HG03159 (cell line): Measurements from ENCODE around the gene TSGA10.
"Not testable (repeated sequence)": the region's sequence is repeated elsewhere in the genome, so short reads cannot be mapped to it uniquely, and the experiment has no call there.

Experiments
- ATAC-seq: cut with Tn5 transposase; IDR thresholded peaks from one replicate; pipeline ENCODE4 v1.9.1; 2021; ENCODE audit warnings: mild to moderate bottlenecking, moderate library complexity; ENCODE audit not compliant: unreplicated experiment

TSGA10 gene

GRCh38 chr2:99156891-99157290 is 2.1 kb upstream of the TSGA10 start:
- no peak for ATAC-seq

- ATAC-seq: no peak
Measured at GRCh38 chr2:99153921-99154604, 679 bp downstream of the TSGA10 start.

- ATAC-seq: no peak
Measured at GRCh38 chr2:99152199-99152895, 2.4 kb downstream of the TSGA10 start.

GRCh38 chr2:99150706-99151105 is 4.0 kb downstream of the TSGA10 start:
- no peak for ATAC-seq

GRCh38 chr2:99141110-99142108 is 13.3 kb downstream of the TSGA10 start, which contains the start of gene C2orf15:
TSS of gene C2orf15 (plus strand) at chr2:99141707. CDS start at chr2:99150559, 8,852 bp downstream.
- ATAC-seq: peak; percentile 82

GRCh38 chr2:99140860-99141109 is 14.0 kb downstream of the TSGA10 start:
- peak; percentile 26 for ATAC-seq

GRCh38 chr2:99140056-99140859 is 14.5 kb downstream of the TSGA10 start:
- ATAC-seq: no peak

GRCh38 chr2:99139003-99139402 is 15.7 kb downstream of the TSGA10 start:
- ATAC-seq: no peak

GRCh38 chr2:99135044-99135556 is 19.6 kb downstream of the TSGA10 start:
- not testable (repeated sequence) for ATAC-seq

- no peak for ATAC-seq
Measured at GRCh38 chr2:99127981-99128380, 26.8 kb downstream of the TSGA10 start.

- ATAC-seq: no peak
Measured at GRCh38 chr2:99112617-99113016, 42.1 kb downstream of the TSGA10 start.

GRCh38 chr2:99111945-99112344 is 42.8 kb downstream of the TSGA10 start:
- ATAC-seq: no peak

GRCh38 chr2:99111236-99111635 is 43.5 kb downstream of the TSGA10 start:
- ATAC-seq: no peak

GRCh38 chr2:99106913-99107312 is 47.8 kb downstream of the TSGA10 start:
- ATAC-seq: no peak

- no peak for ATAC-seq
Measured at GRCh38 chr2:99104006-99104405, 50.7 kb downstream of the TSGA10 start.

- no peak for ATAC-seq
Measured at GRCh38 chr2:99101697-99102096, 53.0 kb downstream of the TSGA10 start.

- ATAC-seq: no peak
Measured at GRCh38 chr2:99096728-99097127, 58.0 kb downstream of the TSGA10 start.

- ATAC-seq: peak; percentile 75
Measured at GRCh38 chr2:99088017-99088416, 66.7 kb downstream of the TSGA10 start.

- ATAC-seq: no peak
Measured at GRCh38 chr2:99086385-99086784, 68.4 kb downstream of the TSGA10 start.

- ATAC-seq: no peak
Measured at GRCh38 chr2:99085421-99085820, 69.3 kb downstream of the TSGA10 start.
